Activated T-helper 1 cell treated with anti-CD3 and anti-CD28 coated beads, Interleukin-2, amount 50 U/mL, for 16 hours (primary cell): ENCODE measurements around the gene ZBTB8OS.
A peak's percentile ranks its signal among the peaks of the same experiment; 100 is the strongest.
"Not testable (repeated sequence)": the region's sequence is repeated elsewhere in the genome, so short reads cannot be mapped to it uniquely, and the experiment has no call there.

Source experiments
- DNase-seq, 2 donors: peaks; one replicate each; pipeline ENCODE4 v3.0.0-alpha.2; 2020; ENCODE audit warnings: low read depth in 1 of 2, low spot score in 1 of 2

Gene ZBTB8OS

GRCh38 chr1:32650248-32650751 lies at the start of gene ZBTB8OS:
Gene ZBTB8OS, minus strand, starts transcription at chr1:32650550. Its CDS starts 21 bp downstream, at chr1:32650529.
- peak; percentile 75 to 76 for DNase-seq

- not testable (repeated sequence) for DNase-seq
Observed at GRCh38 chr1:32696996-32697395, 46.6 kb upstream of the ZBTB8OS start.

GRCh38 chr1:32696041-32696440 lies 45.7 kb upstream of the ZBTB8OS start:
- DNase-seq, result no peak

GRCh38 chr1:32695098-32695904 lies 45.0 kb upstream of the ZBTB8OS start:
- no peak for DNase-seq

- DNase-seq, result no peak
Observed at GRCh38 chr1:32693455-32694174, 43.3 kb upstream of the ZBTB8OS start.

- DNase-seq, result no peak
Observed at GRCh38 chr1:32686387-32686786, 36.0 kb upstream of the ZBTB8OS start.

- no peak for DNase-seq
Observed at GRCh38 chr1:32685498-32685897, 35.1 kb upstream of the ZBTB8OS start.

- no peak for DNase-seq
Observed at GRCh38 chr1:32684167-32684811, 33.9 kb upstream of the ZBTB8OS start.

- no peak for DNase-seq
Observed at GRCh38 chr1:32683397-32683796, 33.0 kb upstream of the ZBTB8OS start.

GRCh38 chr1:32681999-32682398 lies 31.6 kb upstream of the ZBTB8OS start:
- no peak for DNase-seq

- DNase-seq, result no peak
Observed at GRCh38 chr1:32681509-32681908, 31.2 kb upstream of the ZBTB8OS start.

GRCh38 chr1:32680642-32681041 lies 30.3 kb upstream of the ZBTB8OS start:
- DNase-seq, result no peak

- not testable (repeated sequence) for DNase-seq
Observed at GRCh38 chr1:32679993-32680392, 29.6 kb upstream of the ZBTB8OS start.

GRCh38 chr1:32676945-32677344 lies 26.6 kb upstream of the ZBTB8OS start:
- DNase-seq, result no peak

- not testable (repeated sequence) for DNase-seq
Observed at GRCh38 chr1:32668716-32669115, 18.4 kb upstream of the ZBTB8OS start.

GRCh38 chr1:32666901-32667566 lies 16.7 kb upstream of the ZBTB8OS start:
- DNase-seq, result no peak

GRCh38 chr1:32665915-32666314 lies 15.6 kb upstream of the ZBTB8OS start:
- DNase-seq, result no peak

- DNase-seq, result no peak
Observed at GRCh38 chr1:32659581-32659980, 9.2 kb upstream of the ZBTB8OS start.

GRCh38 chr1:32652244-32652962 lies 2.1 kb upstream of the ZBTB8OS start:
- DNase-seq, result no peak

GRCh38 chr1:32651461-32652073 lies 1.2 kb upstream of the ZBTB8OS start:
- no peak for DNase-seq
